H4 (cell line): ENCODE data around the gene CIC. TPM values are rescaled to one million over a fixed set of nuclear protein-coding genes. Genes with fewer than 3 reads are reported as not detected.

Experiments used
- DNase-seq: peaks from one replicate; pipeline ENCODE4 v3.0.0-alpha.2; 2015; ENCODE audit warnings: low spot score
- total RNA-seq: library from RNA; depleted of rRNA; stranded (reverse); fragments of >200 nt; shearing (Covaris generic); gene quantifications from 2 replicates; pipeline ENCODE4 v1.2.3, GENCODE V29; 2014

CIC gene
- total RNA-seq, 1 experiment from 2014 or later = 10.8 TPM

GRCh38 chr19:42277821-42278451 lies 8.9 kb downstream of the CIC start:
- no peak for DNase-seq

GRCh38 chr19:42278452-42279154 lies 9.6 kb downstream of the CIC start:
- no peak for DNase-seq

- DNase-seq = no peak
Observed at GRCh38 chr19:42279155-42279901, 10.3 kb downstream of the CIC start.

GRCh38 chr19:42279902-42280814 lies 11.1 kb downstream of the CIC start:
- DNase-seq = peak; percentile 92

DNA sequence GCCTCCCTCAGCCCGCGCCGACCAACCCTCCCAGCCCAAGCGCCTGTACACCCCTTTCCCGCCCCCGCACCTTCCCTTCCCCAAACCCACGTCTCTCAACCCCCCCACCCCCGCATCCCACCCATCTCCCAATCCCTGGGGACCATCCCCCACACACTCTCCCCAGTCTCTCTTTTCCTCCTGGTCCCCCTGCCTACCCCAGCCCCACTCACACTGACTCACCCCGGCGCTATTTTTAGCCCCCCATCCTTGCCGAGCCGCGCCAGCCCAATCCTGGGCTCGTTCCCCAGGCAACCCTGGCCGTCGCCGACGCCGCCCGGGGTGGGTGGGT lies 11.7 kb downstream of the CIC start:
- DNase-seq = peak; percentile 45

GRCh38 chr19:42281146-42281826 lies 12.2 kb downstream of the CIC start:
- peak; percentile 57 for DNase-seq

GRCh38 chr19:42281827-42282762 lies 13.0 kb downstream of the CIC start:
- peak; percentile 77 for DNase-seq

DNA sequence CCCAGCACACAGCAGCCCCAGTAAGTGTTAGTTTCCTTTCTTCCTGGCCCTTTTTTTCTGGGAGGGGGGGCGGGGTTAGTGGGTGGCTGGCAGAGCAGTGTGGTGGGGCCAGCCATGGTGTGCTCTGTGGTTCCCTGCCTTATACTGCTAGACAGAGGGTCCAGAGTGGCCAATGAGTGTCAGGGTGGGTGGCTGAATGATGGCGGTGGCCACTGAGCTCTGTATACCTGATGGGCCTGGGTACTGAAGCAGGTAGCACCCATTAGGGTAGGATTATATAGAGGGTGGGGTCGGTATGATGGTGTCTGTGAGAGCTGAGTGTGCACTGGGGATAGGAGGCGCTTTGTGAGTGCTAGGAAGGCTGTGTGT lies 13.8 kb downstream of the CIC start:
- no peak for DNase-seq

- DNase-seq = peak; percentile 78
Observed at GRCh38 chr19:42283188-42284065, 14.4 kb downstream of the CIC start.

- peak; percentile 65 for DNase-seq
Observed at GRCh38 chr19:42284066-42284501, 15.0 kb downstream of the CIC start.

GRCh38 chr19:42284591-42285341 lies 15.7 kb downstream of the CIC start:
- DNase-seq = no peak

- DNase-seq = no peak
Observed at GRCh38 chr19:42285541-42285941, 16.5 kb downstream of the CIC start.

DNA sequence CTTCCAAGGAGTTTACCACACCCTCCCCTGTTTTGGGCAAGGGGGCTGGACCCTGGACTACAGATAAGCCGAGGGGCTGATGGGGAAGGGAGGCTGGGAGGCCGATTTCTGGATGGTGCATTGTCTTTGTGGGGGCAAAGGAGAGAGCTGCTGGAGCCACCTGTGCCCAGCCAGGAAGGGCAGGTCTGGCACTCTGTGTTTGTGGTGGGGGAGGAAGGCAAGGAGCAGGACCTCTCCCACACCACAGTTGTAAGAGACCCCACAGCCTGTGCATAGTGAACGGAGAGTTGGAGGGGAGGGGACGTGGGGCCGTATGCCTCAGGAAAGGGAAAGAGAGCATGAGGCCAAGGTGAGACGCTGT lies 16.9 kb downstream of the CIC start:
- DNase-seq = no peak

GRCh38 chr19:42286349-42287016 lies 17.4 kb downstream of the CIC start:
- no peak for DNase-seq

DNA sequence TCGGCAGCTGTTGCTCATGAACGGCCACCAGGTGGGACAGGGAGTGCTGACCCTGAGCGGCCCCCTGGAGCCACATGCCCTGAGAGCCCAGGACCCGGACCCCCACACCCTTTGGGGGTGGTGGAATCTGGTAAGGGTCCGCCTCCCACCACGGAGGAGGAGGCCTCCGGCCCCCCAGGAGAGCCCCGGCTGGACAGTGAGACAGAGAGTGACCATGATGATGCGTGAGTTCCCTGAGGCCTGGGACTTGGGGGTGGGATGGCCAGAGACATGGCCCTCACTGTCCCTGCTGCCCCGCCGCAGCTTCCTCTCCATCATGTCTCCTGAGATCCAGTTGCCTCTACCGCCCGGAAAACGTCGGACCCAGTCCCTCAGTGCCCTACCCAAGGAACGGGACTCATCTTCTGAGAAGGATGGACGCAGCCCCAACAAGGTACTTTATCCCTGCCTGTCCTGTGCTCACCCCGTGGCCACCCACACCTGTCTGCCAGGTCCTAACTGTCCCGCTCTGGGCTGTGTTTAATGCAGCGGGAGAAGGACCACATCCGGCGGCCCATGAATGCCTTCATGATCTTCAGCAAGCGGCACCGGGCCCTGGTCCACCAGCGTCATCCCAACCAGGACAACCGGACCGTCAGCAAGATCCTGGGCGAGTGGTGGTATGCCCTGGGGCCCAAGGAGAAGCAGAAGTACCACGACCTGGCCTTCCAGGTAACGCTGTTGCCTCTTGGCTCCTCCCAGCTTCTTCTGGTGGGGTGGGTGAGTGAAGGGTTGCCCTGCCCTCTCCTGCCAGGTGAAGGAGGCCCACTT lies 18.2 kb downstream of the CIC start:
- no peak for DNase-seq

- DNase-seq = no peak
Observed at GRCh38 chr19:42287827-42288107, 18.7 kb downstream of the CIC start.

DNA sequence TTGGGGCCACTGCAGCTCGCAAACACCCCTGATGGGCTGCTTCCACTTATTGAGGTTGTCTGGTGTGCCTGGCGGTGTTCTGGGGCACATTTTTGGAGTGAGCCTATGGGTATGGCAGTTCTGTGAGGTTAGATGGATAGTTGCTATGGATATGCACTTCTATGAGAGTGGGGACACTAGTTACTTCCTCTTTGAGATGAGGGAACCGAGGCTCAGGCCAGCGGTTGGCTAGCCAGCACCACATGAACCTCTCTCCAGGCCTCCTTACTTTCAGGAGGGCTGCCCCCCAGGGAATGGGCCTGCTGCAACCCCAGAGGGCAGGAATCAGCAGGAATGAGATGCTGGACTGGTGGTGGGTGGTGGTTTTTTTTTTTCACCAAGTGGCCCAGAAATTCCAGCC lies 19.3 kb downstream of the CIC start:
- no peak for DNase-seq
